ENCODE results near the gene NR2C1.
"Not testable (repeated sequence)": the region's sequence is repeated elsewhere in the genome, so short reads cannot be mapped to it uniquely, and the experiment has no call there.

Gene NR2C1

DNA sequence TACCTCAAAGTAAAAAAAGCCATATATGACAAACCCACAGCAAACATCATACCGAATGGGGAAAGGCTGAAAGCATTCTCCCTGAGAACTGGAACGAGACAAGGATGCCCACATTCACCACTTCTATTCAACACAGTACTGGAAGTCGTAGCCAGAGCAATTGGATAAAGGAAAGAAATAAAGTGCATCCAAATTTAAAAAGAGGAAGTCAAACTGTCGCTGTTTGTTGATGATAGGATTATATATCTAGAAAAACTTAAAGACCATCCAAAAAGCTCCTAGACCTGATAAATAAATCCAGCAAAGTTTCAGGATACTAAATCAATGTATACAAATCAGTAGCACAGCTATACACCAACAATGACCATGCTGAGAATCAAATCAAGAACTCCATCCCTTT lies 75.1 kb downstream of the NR2C1 start:
- no peak for FAIRE-seq

DNA sequence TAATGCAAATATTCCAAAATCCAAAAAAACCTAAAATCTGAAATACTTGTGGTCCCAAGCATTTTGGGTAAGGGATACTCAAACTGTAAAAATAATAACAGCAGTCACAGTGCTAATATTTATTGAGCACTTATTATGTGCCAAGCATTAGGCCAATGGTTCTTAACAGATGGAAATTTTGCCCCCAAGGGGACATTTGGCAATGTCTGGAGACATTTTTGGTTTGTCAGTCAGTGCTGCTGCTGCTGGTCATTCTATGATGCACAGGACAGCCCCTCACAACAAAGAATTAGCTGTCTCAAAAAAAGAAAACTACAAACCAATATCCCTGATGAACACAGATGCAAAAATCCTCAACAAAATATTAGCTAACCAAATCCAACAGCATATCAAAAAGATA lies 75.7 kb downstream of the NR2C1 start:
- FAIRE-seq: no peak

DNA sequence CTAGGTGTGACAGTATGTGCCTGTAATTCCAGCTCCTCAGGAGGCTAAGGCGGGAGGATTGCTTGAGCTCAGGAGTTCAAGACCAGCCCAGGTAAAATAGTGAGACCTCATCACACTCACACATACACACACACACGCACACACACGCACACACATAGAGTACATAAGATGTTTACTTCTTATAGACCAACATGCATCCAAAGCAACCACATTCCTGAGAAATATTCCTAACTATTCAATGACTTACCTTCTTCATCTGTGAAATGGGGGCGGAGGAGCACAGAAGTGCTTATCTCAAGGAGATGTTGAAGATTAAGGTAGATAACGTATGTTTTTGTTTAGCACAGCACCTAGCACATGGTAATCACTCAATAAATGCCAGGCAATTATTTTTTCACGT lies 76.4 kb downstream of the NR2C1 start:
- no peak for FAIRE-seq

DNA sequence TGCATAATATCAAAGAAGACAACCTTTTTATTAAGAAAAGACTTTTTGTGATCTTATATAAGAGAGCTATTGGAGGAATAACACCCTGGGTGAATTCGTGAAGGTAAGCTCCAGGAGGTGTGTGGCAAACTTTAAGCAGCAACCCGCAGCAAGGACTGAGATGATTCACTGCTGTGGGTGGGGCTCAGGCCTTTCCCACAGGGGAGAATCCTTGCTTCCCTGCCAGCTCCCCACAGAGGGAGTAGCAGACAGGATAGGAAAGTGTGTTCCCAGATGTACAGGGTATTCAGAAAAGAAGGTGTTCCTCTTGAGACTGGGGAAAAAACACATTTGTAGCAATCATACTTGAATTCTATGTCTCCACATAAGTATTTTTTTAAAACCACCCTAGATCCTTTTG lies 79.1 kb downstream of the NR2C1 start:
- FAIRE-seq: no peak

DNA sequence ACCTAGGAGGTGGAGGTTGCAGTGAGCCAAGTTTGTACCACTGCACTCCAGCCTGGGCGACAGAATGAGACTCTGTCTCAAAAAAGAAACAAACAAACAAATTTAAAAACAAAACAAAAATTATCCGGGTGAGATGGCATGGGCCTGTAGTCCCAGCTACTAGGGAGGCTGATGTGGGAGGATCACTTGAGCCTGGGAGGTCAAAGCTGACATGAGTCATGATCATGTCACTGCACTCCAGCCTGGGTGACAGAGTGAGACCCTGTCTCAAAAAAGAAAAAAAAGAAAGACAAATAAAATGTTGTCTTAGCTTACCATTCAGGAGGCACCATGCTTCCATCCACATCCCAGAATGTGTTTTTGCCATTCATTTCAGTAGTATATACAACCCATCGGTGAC lies 79.6 kb downstream of the NR2C1 start:
- FAIRE-seq: not testable (repeated sequence)

DNA sequence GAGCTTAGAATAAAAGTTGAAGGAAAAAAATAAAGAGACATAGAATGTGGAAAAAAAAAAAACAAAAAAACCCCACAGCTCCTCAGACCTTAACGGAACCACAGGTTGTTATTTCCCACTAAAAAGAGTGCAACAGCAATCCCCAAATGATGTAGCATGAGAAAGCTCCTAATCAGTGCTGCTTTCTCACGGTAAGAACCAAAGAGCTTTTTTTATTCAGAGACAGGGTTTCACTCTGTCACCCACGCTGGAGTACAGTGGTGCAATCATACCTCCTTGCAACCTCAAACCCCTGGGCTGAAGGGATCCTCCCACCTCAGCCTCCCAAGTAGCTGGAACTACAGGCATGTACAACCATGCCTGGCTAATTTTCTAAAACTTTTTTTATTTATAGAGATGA lies 83.2 kb downstream of the NR2C1 start:
- no peak for FAIRE-seq

DNA sequence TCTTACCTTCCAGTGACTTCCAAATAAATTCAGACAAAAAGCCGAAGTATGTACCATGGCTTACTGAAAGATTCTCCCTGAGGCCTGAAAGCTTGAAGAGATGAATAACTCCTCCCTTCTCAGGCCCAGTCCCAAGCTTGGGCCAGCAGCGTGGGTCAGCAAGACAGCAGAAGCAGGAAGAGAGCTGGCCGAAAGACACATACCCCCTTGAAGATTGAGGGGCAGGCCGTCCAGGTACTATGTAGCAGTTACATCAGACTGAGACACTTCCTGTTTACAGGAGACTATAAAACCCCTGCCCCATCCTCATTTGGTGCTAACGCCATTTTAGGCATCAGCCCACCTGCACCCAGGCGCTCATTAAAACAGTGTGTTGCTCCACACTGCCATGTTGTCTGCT lies 84.9 kb downstream of the NR2C1 start:
- no peak for FAIRE-seq

DNA sequence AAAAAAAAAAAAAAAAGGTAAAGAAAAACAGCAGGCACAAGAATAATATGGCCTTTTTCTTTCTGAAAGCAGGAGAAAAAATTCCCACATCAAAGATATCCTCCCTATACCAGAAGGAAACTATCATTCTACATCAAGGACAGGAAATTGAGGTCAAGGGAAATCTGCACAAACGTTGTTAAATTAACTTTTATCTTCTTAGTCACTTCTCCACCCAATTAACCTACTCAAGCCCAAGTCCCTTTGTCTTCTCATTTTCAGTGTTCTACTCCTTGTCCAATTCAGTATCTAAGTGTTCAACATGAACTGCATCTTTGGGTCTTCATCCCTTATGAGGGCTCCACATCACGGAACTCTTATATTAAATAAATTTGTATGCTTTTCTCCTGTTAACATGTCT lies 85.6 kb downstream of the NR2C1 start:
- no peak for FAIRE-seq

DNA sequence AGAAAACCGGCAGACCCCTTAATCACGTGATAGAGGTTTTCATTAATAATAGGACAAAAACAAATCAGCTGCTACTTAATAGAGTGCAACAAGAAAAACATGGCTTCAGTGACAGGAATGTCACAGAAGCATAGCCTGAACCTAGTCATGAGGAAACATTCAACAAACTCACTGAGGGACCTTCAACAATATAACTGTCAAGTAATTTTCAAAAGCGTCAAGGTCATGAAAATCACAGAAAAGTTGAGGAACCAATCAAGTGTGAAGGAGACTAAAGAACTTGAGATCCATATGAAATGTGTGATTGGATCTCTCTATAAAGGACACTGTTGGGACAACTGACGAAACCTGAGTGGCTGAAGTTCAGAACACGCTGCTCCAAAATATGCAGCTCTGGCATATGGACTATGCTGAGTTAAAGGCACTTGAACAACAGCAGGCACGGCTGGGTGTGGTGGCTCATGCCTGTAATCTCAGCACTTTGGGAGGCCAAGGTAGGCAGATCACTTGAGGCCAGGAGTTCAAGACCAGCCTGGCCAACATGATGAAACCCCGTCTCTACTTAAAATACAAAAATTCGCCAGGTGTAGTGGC lies 86.2 kb downstream of the NR2C1 start:
- FAIRE-seq: no peak

DNA sequence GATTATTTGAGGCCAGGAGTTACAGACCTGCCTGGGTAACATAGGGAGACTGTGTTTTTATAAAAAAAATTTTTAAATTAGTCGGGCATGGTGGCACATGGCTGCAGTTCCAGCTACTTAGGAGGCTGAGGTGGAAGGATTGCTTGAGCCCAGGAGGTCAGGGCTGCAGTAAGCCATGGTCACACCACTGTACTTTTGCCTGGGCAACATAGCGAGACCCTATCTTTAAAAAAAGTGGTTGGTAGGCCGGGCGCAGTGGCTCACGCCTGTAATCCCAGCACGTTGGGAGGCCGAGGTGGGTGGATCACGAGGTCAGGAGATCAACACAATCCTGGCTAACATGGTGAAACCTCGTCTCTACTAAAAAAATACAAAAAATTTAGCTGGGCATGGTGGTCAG lies 88.3 kb downstream of the NR2C1 start:
- not testable (repeated sequence) for FAIRE-seq

DNA sequence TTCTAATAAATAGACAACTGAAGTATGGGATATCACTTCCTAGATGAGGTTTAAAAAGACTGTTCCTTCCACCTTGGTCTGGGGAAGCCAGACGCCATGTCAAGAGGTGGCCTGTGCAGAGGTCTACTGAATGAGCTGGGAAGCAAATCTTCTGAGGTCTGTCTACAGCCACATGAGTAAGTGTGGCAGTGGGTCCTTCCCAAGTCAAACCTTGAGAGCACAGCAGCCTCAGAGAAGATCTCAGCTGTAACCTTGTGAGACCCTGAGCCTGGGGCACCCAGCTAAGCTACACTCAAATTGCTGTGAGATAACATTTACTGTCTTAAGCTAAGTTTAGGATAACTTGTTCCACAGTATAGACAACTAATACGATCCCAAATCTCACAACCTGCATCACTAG lies 90.1 kb downstream of the NR2C1 start:
- FAIRE-seq: no peak

DNA sequence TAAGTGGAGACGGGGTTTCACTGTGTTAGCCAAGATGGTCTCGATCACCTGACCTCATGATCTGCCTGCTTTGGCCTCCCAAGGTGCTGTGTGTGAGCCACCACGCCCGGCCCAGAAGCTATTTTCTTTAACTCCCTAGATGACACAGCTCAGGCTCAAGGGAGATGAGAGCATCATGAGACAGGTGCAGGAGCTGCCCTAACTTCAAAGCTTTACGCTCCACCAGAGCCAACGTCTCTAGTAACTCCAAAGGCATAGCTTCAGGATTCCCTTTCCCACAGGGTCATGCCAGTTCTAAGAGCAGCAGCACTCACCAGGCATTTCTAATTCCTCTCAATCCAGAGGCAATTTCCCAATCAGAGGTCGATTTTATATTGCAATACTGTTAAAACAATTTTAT lies 91.0 kb downstream of the NR2C1 start:
- FAIRE-seq: no peak

DNA sequence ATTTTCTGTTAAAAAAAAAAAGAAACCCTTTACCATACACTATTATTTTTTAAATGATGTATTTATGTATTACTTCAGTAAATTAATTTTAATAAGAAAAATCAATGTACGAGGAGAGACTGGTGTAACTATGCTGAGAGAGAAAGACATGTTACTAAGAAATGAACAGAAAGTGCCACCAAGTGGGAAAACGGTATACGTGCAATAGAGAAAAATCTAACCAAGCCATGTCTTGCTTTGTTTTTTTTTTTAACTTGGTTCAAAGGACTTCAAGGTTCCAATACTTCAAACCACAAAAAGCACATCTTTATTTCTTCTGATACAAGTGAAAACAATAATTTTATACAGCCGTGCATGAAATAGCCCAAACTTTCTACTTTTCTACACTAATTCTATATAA lies 92.8 kb downstream of the NR2C1 start:
- FAIRE-seq: peak; percentile 46

DNA sequence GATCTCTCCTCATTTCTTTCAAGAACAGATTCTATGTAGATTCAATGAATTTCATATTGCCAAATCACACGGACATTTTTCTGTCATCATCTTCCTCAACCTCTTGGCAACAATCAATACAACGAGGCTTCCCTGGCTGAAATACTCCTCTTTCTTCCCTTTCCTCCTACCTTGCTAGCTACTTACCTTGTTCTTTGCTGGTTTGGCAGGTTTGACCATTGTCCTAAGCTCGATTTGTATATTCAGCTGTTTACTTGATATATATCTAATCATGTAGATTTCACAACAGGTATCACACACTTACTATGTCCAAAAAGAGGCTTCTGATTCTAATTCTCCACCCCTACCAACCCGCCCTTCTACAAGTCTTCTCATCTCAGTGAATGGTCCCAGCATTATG lies 93.5 kb downstream of the NR2C1 start:
- no peak for FAIRE-seq

DNA sequence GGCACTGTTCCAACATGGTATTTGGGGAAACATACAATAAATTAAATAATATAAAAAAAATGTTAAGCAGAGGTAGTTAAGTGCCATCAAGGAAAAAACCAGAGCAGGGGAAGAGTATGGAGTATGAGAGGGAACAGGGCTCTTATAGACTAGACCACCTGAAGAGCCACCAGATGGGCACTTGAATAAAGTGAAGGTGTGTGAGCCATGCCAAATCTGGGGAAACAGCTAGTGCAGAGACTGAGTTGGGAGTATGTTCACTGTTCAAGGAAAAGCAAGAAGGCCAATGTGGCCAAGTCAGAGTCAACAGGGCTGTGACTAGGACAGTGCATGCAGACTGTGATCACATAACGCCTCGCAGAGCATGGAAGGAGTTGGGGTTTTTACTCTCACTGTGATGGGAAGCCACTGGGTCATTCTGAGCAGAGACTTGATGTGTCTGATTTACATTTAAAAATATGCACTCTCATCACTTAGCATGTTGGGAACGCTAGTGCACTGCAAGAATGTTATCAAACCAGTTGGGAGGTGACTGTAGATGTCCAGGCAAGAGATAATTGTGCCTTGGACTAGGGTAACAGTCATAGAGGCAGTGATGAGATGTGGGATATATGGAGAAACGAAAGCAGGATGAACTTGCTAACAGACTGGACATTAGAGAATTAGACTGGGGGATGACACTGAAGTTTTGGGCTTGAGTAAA lies 95.5 kb downstream of the NR2C1 start:
- FAIRE-seq: no peak

DNA sequence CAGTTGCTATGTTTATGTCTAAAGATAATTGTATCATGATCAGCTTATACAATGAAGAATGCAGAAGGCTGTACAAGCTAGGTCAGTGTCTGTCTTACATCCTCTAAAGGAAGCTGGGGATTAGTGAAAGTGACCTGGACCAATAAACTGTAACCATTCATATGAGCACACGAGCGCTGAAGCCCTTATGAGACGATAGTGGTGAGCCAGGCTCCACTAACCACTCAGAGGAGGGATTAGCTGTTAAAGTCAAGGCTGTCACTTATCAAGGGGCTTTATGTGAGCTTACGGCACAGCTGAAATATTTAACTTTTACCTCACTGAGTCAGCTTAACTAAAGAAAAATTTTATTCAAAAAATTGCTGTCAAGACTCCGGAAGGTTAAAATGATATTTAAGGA lies 100.2 kb downstream of the NR2C1 start:
- FAIRE-seq: no peak

DNA sequence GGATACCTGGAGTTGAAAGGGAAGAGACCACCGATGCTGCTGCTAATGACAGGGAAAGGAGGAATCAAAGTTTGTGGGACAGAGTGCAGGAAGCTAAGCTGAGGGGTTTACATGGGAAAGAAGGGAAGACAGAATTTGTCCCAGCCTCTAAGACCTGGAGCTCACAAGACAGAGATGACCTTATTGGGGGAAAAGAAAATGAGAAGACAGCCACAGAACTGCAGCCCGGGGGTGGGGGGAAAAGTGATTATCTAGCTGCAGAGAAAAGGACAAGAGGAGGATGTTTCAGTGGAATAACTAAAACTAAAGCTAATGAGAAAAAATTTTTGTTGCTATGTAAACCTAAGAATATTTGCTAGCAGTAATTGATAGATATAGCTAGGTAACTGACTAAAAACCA lies 100.6 kb downstream of the NR2C1 start:
- FAIRE-seq: no peak

DNA sequence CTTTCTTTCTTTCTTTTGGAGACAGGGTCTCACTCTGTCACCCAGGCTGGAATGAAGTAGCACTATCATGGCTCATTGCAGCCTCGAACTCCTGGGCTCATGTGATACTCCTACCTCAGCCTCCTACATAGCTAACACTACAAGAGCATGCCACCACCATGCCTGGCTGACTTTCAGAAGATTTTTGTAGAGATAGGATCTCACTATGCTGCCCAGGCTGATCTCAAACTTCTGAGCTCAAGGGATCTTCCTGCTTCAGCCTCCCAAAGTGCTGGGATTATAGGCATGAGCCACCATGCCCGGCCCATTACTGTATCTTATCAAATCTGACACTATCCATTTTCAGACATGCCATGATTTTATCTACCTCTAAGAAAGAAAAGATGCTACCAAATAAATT lies 101.5 kb downstream of the NR2C1 start:
- FAIRE-seq: no peak

DNA sequence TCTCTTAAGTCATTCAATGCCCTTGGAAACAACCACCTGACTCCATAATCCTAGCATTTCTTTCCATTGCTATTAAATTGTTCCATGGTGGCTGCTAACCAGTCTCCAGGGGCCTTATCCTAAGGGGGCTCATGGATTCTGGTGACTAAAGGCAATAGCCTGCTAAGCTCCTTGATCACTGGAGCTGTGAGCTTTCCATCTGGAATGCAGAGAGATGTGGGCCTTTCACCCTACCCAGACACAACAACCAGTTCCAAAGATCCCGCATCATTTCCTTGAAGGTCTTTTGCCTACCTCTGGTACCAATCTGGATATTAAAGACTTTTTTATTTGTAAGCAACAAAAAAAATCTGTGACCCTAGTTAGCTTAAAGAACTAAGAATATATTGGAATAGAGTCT lies 102.9 kb downstream of the NR2C1 start:
- no peak for FAIRE-seq
